HG03575 (cell line): Measurements from ENCODE around the gene EDIL3.

Source experiments
- ATAC-seq: cut with Tn5 transposase; IDR thresholded peaks from one replicate; pipeline ENCODE4 v1.9.1; 2021; ENCODE audit not compliant: unreplicated experiment, insufficient number of reproducible peaks, low FRiP score; ENCODE audit errors: extremely low read depth

The EDIL3 gene, protein sequence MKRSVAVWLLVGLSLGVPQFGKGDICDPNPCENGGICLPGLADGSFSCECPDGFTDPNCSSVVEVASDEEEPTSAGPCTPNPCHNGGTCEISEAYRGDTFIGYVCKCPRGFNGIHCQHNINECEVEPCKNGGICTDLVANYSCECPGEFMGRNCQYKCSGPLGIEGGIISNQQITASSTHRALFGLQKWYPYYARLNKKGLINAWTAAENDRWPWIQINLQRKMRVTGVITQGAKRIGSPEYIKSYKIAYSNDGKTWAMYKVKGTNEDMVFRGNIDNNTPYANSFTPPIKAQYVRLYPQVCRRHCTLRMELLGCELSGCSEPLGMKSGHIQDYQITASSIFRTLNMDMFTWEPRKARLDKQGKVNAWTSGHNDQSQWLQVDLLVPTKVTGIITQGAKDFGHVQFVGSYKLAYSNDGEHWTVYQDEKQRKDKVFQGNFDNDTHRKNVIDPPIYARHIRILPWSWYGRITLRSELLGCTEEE

DNA sequence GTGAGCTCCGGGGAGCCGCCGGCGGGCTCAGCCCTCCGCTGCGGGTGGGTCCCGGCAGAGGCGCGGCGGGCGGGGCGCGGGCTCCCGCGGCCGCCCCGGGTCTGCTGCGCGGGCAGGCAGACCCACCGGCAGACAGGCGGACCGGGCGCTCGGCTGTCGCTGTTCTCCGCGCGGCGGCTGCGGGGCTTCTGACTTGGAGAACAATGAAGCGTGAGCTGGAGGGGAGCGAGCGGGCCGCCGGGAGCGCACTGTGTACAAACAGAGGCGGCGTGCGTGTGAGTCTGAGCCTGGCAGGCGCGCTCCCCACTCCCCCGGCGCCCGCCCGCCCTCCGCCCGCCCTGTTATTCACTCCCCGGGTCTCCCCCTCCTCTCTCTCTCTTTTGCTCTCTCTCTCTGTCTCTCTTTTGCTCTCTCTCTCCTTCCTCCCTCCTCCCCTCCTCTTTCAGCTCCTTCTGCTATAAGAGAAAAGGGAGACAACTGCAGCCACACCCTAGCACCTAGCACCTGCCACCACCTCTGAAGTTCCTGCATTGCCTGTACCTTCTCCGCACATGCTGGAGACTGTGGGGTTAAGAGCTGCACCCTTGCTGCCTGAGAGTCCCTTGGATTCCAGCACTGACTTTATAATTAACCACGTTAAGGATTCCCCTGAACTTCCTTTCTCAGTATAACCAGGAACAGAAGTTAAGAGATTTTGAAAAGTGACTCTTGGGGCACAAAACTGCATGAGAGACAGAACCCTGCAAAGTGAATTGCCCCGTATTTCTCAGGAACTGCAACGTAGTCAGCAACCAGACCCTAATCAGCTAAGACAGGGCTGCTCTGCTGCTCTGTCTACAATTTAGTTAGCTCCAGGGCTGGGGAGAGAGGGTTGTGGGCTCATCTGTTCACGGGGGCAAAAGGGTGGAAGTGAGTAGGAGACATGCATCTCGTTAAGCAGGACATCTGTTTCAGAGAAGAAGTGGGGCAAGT lies at the start of gene EDIL3:
Gene EDIL3 (minus strand): TSS at position 277 of the 972 bp plus-strand sequence. CDS start 506 bp downstream, outside the sequence.
- no peak for ATAC-seq

DNA sequence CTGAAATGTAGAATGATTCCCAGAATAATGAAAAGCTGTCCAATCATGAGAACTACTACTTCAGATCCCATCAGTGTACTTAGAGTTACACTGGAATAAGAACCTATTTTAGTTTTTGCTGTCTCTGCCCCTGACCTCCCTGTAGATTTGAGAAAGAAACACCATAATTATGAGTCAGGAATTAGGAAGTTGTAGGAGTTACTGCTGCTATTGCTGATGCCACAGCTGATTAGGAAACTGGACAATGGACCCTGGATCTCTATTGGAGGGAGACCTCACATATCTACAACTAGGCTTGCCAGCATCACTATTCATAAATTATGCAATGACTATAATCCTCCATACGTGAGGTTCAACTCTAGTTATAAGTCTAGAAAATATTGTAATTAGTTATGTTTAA lies 48.8 kb upstream of the EDIL3 start:
- no peak for ATAC-seq

DNA sequence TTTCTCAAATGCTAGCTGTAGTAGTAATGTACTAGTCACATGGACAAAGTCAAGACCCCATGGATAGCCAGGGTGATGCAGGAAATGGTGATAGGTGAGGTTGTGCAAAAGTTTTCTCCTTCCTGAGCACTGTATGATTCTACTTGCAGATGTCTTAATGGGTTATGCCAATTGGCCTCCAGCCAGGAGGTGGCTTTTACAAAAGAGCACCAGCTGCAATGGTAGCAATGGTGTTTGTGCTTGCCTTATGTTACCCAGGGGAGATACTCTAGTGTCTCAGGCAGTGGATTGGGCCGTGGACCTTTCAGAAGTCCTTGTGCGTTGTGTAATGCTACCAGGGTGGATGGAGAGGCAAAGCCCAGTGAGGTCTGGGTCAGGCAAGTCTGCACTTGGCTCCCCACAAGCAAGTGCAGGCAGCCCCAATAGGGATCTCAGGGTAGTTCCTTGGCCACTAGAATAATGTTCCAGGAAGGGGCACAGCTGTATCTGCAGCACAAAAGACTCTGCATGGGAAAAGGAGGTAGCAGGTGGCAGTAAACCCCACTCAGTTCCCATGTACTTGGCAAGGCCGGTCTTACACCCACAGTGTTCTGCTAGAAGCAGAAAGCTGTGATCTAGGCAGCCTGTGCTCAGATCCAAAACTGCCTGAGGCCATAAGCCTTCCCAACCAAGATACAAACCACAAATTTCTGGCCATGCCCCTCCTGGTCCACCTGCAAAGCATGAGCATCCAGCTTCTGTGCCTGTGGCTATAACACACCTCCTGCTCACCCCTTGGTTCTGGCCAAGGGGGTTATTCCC lies 46.4 kb upstream of the EDIL3 start:
- ATAC-seq, result no peak

DNA sequence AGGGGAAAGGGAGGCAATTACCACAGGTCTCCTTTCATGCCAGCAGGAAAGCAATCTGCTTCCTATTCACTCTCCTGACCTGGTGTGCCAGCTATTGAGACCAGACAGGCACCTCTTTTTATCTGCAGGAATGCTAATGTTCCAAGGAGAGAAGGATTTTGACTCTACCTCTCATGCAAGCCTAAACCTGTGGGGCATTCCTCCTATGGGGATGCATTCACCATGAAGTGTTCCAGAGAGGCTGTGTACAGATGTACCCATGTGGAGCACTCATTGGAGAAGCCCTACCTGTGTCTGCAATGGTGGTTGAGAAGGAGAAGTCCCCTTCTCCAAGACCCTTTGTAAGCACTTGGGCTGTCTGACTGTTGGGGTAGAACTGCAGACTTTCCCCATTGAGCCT lies 45.4 kb upstream of the EDIL3 start:
- no peak for ATAC-seq

DNA sequence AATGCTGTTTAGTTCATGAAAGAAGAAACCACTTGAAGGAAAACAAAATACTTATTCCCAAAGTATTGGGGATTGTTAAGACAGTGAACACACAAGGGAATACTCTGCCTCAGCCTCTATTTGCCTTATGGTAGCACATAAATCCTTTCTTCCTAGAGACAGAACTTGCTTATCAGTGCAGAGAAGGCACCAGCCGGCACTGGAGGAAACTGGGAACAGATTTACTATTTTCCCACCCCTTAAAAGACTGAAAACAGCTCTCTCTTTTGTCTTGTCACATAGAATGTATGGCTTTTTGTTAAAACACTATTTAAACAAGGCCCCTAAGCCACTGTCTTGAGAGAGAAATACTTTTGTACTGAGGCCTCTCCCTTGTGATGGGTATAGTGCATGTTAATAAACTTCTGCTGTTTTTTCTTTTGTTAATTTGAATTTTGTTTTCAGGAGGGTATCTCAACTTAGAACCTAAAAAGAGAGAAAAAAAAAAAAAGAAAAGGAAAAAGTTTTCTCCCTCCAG lies 40.7 kb upstream of the EDIL3 start:
- no peak for ATAC-seq

DNA sequence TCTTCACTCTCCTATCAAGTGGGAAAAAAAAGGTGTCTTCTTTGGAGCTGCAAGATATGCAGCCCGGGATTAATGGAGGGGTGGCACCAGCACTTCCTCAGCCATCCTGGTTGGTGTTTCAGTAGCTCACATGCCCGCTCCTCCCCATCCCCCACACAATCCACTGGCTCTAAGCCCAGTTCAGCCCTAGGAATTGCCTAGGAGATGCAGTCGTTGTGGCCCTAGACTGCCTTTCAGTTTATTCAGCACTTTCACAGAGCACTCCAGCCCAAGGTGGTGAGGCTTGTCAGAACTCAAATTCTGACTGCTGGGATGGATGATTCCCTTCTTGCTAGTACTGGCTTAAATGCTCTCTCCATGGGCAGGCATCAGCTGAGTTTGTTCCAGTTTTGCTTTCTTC lies 35.1 kb upstream of the EDIL3 start:
- ATAC-seq, result no peak

DNA sequence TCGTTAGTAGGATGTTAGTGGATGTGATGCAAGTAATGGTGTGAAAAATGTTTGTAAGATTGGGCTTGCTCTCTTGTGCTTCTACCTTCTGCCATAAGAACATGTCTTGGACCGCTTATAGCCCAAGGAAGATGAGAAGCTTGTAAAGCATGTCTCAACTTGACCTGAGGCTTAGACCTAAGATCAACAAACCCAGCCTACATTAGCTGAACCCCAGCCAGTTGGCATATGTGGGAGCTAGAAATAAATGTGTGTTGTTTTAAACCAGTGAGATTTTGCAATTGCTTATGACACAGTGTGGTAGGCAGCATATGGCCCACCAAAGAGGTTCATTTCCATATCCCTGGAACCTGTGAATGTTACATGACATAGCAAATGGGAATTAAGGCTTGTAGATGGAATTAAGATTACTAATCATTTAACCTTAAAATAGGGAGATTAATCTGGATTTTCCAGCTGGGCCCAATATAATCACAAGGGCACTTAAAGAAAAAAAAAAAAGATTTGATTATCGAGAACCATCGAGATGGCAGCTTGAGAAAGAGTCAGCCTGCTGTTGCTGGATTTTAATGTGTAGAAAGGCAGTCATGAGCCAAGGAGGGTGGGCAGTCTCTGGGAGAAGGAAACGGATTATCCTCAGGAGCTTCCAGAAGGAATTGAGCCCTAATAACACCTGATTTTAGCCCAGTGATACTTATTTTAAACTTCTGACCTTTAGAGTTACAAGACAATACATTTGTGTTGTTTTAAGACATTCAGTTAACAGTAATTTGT lies 27.3 kb upstream of the EDIL3 start:
- no peak for ATAC-seq

DNA sequence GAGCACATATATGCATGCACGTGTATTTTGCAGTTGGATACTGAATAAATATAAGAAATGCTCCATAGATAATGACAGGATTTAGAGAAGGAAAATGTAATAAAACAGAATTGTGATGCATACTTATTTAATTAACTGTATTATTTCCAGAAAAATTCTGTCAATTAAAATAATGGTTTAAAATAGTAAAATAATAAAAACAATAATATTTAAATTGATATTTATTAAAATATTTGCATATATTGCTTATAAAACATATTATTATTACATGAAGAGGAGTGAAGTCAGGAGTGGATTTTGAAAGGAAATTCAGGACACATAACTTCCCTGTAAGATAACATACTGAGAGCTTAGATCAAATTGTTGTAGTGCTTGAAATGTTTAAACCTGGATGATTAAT lies 21.4 kb upstream of the EDIL3 start:
- no peak for ATAC-seq

DNA sequence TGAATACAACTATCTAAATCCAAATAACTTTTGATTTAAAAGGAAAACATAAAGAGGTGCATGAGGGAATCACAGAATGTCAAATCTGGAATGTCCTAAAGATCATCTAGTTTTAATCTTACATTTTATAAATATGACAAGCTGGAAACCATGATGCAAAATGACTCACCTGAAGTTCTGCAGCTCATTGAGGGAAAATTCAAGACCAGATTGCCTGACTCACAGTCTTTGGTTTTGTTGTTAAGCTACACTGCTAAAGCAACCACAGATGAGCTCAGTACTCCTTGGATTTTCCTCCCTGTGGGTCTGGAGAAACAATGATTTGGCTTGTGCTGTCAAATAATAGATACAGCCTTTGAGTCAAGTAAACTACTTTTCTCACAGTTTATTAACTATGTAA lies 19.1 kb upstream of the EDIL3 start:
- ATAC-seq, result no peak

DNA sequence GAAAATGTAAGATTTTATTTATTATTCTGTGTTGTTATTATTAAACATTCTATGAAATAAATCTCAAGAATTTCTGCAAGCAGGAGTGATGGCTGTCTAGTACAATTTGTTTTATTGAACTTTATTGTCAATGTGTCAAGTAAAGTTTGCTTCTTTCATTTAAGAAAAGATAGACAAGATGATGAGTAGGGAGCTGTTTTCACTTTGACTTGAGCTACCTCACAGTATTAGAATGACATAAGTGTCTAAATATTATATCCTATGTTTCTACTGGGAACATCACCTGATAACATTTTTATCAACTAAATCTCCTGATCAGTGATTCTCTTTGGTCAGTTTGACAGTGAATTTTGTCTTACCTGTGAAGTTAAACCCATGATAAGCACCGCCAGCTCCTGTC lies 12.7 kb upstream of the EDIL3 start:
- ATAC-seq, result no peak

DNA sequence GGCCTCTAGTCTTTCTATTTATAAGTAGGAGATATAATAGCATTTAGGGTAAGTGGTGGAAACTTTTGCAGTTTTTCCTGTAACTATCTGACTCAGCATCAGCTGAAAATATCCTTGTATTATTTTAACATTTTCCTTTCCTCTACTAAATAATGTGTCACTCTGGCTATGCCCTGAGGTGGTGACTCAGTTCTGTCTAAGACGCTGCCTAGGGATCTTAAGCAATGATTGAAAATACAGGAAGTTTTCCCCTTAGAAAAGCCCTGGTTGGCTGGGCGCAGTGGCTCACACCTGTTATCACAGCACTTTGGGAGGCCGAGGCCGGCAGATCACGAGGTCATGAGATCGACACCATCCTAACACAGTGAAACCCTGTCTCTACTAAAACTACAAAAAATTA lies 9.3 kb upstream of the EDIL3 start:
- no peak for ATAC-seq

DNA sequence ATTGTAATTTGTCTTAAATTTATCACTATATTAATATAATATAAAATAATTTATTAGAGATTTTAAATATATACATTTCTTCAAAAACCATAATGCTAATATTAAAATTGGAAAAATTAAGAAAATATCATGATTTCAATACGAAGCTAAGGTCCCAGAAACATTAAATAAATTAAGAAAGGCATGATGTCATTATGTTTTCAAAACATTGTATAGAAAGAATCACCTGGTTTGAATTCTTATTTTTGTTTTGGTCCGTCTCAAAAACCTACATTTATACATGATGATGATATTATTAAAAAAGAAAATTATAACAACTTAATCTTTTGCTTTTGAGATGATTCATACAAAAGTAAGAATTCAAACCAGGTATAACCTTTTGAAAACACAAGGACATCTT lies 8.2 kb upstream of the EDIL3 start:
- ATAC-seq, result no peak

DNA sequence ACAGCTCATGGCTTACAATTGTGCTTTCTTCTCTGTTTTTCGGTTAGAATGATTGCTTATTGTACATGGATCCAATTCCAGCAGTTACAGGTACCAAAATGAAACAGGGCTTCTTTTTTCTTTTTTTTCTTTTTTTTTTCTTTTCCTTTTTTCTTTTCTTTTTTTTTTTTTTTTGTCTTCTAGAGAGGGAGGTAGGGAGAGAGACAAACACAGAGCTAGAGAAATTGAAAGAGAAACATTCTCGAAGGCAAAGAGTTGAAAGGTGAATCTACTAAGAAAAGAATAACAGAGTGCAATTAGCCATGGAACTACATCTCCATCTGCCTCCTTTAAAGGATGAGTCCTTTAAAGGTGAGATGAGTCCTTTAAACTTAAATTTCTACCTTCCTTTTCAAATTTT lies 1.0 kb upstream of the EDIL3 start:
- no peak for ATAC-seq

DNA sequence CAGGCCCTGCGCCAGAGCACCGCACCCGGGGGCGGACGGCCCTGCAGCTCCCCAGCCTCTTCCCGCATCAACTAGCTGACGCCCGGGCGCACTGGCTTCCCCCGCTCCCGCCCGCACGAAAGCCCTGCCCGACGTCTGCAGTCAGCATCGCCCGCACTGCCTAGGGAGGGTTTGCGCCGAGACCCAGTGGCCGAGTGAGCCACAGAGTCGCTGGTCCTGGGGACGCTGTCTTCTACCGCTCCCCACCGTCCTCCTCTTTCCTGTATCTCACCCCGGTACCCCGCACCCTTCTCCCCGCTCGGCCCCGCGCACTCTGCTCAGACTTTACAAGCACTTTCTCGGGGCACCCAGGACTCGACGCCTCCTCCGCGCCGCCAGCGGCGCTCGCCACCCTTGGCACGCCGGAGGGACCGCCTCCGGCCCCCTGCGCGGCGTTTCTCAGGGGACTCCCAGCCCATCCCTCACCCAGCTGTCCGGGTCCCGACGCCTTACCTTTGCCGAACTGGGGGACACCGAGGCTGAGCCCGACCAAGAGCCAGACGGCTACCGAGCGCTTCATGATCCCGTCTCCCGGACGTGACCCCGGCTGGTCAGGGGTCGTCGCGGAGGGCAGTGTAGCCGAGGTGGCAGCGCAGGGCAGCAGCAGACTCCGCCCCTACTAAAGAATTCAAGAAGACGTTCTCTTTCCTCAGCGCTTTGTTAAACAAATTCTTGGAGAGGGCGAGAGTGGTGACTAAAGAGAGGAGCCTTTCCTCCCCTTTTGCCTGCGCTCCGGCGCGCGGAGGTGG lies 670 bp downstream of the EDIL3 start:
- no peak for ATAC-seq

DNA sequence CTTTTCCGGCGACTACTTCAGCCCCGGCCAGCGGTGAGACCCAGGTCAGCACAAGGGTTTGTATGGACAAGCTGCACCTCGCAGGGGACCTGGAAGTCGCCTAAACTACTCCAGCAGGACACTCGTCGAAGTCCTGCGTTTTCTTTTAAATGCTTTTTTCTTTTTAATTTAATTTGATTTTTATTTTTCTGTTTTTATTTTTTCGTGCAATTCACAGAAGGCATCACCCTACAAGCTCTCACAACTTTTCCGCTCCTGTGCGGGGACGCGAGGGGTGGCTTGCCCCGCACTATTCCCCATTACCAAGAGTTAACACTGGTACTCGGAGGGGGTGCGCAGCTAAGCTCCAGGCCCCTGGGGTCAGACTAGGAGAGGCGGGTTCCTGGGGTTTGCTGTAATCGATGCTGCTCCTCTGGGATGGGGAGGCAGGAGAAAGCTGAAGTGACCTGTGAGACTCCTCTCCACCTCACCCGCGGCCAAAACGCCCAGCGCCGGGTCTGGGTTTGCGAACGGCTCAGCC lies 1.3 kb downstream of the EDIL3 start:
- ATAC-seq, result no peak

DNA sequence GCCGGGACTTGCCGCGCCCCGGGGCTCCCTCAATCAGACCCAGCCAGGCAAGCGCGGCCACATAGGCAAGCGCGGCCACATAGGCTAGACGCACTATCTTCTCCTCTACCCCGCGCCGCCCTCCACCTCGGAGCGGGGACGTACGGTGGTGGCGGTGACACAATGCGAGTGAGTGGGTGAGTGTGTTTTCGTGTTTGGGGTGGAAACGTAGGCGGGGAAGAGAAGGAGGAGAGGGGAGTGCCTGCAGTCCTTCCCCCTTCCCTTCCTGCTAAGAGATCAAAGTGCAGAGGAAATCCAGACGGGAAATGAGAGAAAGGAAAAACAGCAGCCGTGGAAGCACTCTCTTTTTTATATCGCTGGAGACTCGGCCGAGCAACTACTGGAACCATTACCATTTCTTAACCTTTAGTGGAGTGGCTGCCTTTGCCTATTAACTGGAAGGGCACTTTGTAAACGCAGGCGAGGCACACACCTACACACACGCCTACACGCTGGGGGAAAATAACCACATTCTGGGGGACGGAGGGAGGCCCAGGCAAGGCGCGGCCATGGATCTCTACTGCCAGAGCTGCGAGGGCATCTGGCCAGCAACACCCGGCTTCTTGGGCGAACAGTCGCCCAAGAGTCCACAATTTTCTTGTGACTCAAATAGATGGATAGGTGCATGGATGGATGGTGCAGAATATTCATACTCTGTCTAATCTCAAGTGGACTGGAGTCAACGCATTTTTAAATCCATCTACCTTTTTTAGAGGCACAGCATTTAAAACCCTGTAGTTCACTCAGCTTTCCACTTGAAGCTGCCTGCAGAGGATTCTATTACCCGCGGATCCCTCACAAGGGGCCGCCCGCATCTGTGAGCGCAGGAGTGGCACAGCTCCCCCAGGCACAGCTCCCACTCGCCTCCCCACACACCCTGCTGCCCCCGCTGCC lies 2.1 kb downstream of the EDIL3 start:
- no peak for ATAC-seq
